COR-L47 (cell line): Measurements from ENCODE around the gene RIPK4.

Source experiments
- DNase-seq: peaks from one replicate; lab custom pipeline; 2025; lab: John Stamatoyannopoulos, UW

The RIPK4 gene

DNA sequence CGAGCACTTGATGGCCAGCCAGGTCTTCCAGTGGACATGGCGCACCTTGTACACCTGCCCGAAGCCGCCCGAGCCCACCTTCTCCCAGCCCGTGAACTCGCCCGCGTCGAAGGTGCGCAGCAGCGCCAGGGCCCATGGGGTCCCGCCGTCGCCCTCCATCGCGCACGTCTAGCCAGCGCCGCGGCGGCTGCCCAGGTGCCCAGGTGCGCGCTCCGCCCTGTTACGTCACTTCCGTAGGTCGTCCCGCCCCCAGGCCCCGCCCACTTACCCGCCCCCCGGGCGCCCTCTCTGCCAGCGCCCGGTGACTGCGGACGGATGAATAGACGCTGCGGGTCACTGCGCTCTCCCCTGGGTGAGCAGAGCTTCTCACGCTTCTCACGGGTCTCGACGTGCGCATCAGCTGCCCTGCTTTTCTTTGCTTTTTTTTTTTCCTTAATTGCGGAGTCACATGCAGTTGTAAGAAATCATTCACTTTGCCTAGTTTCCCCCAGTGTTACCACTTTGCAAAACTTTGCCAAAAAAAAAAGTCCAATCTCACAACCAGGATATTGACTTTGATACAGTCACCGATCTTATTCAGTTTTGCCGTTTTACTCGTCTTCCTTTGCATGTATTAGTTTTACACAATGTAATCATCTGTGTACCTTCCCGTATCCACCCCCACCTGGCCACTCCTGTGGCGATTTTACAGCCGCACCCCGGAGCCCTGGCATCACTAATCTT is at the start of gene RIPK4:
RIPK4 (minus strand) TSS at position 170 of the 723 bp plus-strand sequence; CDS start at position 159, 11 bp downstream.
- DNase-seq = peak; percentile 85

- no peak for DNase-seq
These were observed 49.1 kb upstream of the RIPK4 start for GRCh38 chr21:41815652-41816582.

- DNase-seq = no peak
These were observed 46.4 kb upstream of the RIPK4 start for GRCh38 chr21:41813226-41813625.

- no peak for DNase-seq
These were observed 45.8 kb upstream of the RIPK4 start for GRCh38 chr21:41812679-41813078.

GRCh38 chr21:41810597-41810932 is 43.7 kb upstream of the RIPK4 start:
- DNase-seq = no peak

DNA sequence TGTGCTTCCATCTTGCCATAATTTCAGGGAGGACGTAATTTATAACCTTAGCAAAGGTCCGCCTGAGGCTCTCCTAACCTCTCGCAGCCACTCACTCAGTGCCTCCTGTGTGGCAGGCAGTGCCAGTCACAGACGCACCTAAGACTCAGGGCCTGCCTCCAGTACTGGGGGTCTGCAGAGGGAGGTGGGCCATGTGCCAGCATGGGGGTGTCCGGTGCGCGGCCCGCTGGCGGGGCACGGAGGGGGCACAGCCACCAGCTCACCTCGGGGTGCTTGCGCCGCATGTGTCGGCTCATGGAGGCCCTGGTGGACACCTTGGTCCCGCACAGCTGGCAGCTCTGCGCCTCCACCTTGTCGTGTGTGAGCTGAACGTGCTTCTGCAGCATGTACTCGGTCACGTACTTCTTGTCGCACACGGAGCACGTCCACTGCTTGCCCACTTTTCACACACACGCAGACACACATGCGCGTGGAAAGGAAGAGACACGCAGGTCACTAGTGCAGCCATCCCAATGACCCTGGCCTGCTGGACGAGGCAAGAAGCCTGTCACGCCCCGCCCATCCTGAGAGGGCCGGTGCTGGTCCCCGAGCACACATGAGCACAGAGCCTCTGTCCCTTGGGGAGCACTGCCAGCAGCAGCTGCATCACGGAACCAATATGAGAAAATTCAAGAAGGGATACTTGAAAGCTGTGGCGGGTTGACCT is 43.2 kb upstream of the RIPK4 start:
- no peak for DNase-seq

GRCh38 chr21:41808846-41809245 is 42.0 kb upstream of the RIPK4 start:
- no peak for DNase-seq

DNA sequence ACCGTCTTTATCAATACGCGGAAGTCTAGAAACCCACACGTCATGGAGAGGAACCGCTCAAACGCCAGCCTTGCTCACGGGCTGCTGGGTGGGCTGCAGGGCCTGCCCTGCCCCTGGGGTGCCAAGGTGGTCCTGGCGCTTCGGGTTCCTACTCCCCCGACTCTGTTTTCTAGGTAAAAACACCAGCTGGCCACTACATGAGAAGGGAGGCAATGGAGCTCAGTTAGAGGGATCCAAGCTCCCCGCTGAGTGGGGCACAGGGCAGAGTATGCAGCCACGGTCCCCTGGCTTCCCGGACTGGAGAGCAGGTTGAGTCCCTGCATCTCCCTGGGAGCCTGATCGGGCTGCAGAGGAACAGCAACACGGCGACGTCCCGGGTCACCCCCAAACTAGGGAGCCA is 41.2 kb upstream of the RIPK4 start:
- DNase-seq = no peak

DNA sequence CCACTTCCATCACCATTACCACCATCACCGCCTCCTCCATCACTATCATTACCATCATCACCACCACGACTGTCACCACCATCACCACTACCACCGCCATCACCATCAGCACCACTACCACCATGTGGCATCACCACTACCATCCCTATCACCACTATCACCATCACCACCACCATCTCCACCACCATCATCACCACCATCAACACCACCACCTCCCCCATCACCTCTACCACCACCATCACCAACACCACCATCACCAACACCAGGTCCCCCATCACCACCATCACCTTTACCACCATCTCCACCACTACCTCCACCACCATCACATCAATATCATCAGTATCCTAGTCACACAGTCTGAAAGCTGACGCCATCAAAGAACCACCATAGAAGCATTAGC is 39.9 kb upstream of the RIPK4 start:
- DNase-seq = no peak

DNA sequence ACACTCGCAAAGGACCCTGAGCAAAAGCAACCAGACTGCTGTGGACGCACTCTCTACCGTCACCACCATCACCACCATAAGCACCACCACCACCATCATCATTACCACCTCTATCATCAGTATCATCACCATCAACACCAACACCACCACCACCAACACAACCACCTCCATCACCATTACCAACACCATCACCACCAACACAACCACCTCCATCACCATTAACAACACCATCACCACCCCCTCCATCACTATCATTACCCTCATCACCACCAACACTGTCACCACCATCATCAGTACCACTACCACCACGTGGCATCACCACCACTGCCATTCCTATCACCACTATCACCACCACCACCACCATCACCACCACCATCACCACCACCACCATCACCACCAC is 38.8 kb upstream of the RIPK4 start:
- DNase-seq = no peak

GRCh38 chr21:41805038-41805437 is 38.2 kb upstream of the RIPK4 start:
- DNase-seq = no peak

DNA sequence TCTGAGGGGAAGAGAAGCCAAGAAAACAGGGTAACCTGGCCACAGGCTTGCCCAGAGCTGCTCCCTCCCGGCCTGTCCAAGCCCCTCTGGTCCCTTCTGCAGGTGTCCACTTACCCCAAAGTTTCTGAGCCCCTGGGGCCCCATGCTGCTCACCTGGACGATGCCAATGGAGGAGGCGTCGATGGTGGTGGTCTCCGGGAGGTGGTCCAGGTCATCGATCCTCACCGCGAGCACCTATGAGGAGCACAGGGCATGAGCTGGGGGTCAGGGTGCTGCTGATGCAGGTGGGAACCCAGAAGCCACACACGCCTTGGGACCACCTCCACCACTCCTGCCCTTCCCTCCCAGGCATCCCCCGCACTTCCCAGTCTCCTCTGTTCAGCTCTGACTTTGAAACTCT is 37.5 kb upstream of the RIPK4 start:
- no peak for DNase-seq

DNA sequence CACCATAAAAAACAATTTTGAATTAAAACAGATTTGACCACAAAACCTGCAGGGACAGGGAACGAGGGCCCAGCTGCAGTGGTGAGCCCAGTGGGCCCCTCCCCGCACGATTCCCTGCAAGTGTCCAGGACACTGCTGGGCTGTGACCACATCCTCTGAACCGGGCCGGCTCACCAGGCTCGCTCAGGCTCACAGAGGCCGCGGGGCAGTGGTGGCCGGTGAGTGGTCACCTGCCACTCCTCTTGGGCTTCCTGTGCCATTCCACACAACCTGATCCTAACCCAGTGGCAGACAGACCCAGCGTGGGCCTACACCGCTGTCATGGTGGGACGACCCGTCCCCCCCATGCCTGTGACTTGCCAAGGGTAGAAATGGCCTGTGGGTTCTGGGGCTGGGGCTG is 36.5 kb upstream of the RIPK4 start:
- DNase-seq = no peak

- DNase-seq = no peak
These were observed 35.8 kb upstream of the RIPK4 start for GRCh38 chr21:41802684-41803083.

- DNase-seq = no peak
These were observed 35.3 kb upstream of the RIPK4 start for GRCh38 chr21:41802198-41802584.

- no peak for DNase-seq
These were observed 34.7 kb upstream of the RIPK4 start for GRCh38 chr21:41801321-41802197.

DNA sequence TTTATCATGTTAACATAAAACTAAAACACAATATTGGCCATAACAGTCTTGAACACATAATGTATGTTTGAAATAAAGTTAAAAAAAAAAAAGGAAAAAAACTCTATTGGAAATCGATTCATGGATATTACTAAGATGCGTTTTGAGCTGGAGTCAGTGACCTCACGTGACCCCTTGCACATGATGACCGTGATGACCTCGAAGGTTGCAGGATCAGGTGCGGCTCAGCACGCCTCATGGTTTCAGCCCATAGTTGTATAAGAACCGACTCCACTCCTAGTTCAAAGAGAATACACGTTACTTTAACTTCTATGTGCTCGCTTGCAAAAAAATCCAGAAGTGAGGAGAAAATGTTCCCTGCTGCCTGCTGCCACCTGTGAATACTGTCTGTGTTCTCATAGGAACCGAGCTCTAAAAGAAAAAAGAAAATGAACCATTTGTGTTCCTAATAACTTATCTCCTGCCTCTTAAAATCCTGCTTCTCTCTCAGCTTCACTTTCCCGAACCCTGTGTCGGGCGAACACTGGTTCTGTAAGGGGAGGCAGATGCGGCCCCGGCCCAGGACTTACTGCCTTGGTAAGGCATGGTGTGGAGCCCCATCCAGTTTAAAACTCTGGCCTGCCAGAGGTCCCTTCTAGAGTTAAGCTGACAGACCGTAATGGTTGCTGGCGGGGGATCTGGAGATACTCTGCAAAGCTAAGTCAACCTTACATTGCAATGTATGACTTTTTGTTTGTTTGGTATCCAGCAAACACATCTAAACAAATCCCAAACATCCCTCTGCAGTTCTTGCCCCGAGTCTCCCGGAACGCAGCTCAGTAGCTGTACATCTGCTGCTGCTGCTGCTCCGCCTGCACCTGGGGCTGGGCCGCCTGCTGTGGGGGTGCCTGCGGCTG is 33.8 kb upstream of the RIPK4 start:
- DNase-seq = no peak

- no peak for DNase-seq
These were observed 32.9 kb upstream of the RIPK4 start for GRCh38 chr21:41799763-41800162.

- no peak for DNase-seq
These were observed 31.5 kb upstream of the RIPK4 start for GRCh38 chr21:41798326-41798725.

DNA sequence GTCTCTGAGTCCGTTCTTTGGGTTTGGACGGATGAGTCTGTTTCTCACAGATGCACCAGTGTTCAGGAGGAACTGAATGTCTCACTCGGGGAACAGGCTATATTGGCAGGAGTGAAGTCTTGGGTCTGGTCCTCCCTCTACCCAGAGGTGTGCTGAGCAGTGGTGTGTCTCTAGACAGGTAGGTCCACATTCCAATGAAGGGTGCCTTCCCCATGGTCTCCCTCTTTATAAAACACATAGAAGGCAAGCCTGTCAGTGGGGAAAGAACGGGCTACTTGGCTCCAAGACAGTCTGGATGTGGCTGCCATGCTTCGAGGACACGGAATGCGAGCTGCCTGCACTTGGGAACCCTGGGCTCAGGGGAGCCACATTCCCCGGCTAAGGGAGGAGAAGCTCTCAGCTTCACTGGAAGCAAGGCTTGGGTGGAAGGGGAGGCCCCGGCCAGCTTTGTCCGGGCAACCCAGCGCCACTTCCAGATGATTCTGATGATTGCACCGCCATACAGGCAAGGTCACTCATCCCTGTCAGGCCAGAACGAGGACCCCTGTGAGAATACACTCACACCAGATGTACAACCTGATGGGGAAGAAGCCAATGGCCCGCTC is 29.7 kb upstream of the RIPK4 start:
- no peak for DNase-seq
